Activated CD8-positive, alpha-beta T cell treated with anti-CD3 and anti-CD28 coated beads for 36 hours (primary cell): ENCODE data around the gene LRRC14B. TPM values are rescaled to one million over a fixed set of nuclear protein-coding genes. Genes with fewer than 3 reads are reported as not detected.
A peak's percentile ranks its signal among the peaks of the same experiment; 100 is the strongest.
"Not testable (repeated sequence)": the region's sequence is repeated elsewhere in the genome, so short reads cannot be mapped to it uniquely, and the experiment has no call there.

ENCODE experiments used
- ATAC-seq: fragments of 200-7000 bp; cut with Tn5 transposase; one replicate; pipeline ENCODE4 v1.10.0; 2021; ENCODE audit warnings: mild to moderate bottlenecking, moderate library complexity
- CTCF ChIA-PET: fragments of 350-600 bp; sonication (Branson Sonifier 250); formaldehyde crosslinking; loops from one replicate; lab custom pipeline; 2021; ENCODE audit warnings: antibody characterized with exemption; lab: Charles Lee
- POLR2A ChIA-PET: fragments of 350-600 bp; sonication (Branson Sonifier 250); formaldehyde crosslinking; loops from one replicate; lab custom pipeline; 2021; ENCODE audit warnings: antibody characterized with exemption; lab: Charles Lee
- DNase-seq: peaks from one replicate; pipeline ENCODE4 v3.0.0-alpha.2; 2020
- H3K27ac Mint-ChIP-seq: one replicate; pipeline ENCODE4 v1.8.0; 2021; ENCODE audit warnings: mild to moderate bottlenecking, mixed read lengths
- H3K27me3 Mint-ChIP-seq: one replicate; pipeline ENCODE4 v1.8.0; 2021; ENCODE audit warnings: mixed read lengths
- H3K36me3 Mint-ChIP-seq: one replicate; pipeline ENCODE4 v1.8.0; 2021; ENCODE audit warnings: low read depth, mixed read lengths
- H3K4me1 Mint-ChIP-seq: one replicate; pipeline ENCODE4 v1.8.0; 2021; ENCODE audit warnings: low read depth, mixed read lengths
- H3K4me3 Mint-ChIP-seq: one replicate; pipeline ENCODE4 v1.8.0; 2021; ENCODE audit warnings: mild to moderate bottlenecking, moderate library complexity, mixed read lengths
- H3K9me3 Mint-ChIP-seq: one replicate; pipeline ENCODE4 v1.8.0; 2021; ENCODE audit warnings: mixed read lengths
- CTCF ChIP-seq: fragments of 200-600 bp; IDR thresholded peaks from one replicate; pipeline ENCODE4 v1.8.0; 2022; ENCODE audit warnings: antibody characterized with exemption, mild to moderate bottlenecking
- intact Hi-C: fragments of 100-400 bp; cut with micrococcal nuclease; formaldehyde crosslinking; loops from one replicate; pipeline ENCODE4 v1.10.0; 2022
- total RNA-seq, 2 experiments: library from RNA; stranded (reverse); gene quantifications; one replicate each; pipeline ENCODE4 v1.2.3, GENCODE V29; 2021

The LRRC14B gene
- total RNA-seq, 2 experiments from 2014 or later, result 0.16 TPM; not detected in 1

- H3K4me1 Mint-ChIP-seq, result no peaks in the 10 kb centered on the region
- no peak for TF ChIP-seq CTCF
- intact Hi-C loops, result no loop called here
- ATAC-seq (no peak), DNase-seq (no peak)
- no peaks in the 10 kb centered on the region for H3K9me3 Mint-ChIP-seq
- peaks cover 52% of the 10 kb centered on the region for H3K36me3 Mint-ChIP-seq
- ChIA-PET POLR2A (no interaction called here), CTCF (no interaction called here)
- no peak overlapping the region for H3K27ac Mint-ChIP-seq
- no peaks in the 10 kb centered on the region for H3K27me3 Mint-ChIP-seq
- H3K4me3 Mint-ChIP-seq, result no peak overlapping the region
These were observed 43.2 kb downstream of the LRRC14B start for GRCh38 chr5:234450-234849.

- H3K27ac Mint-ChIP-seq, H3K4me1 Mint-ChIP-seq, H3K27me3 Mint-ChIP-seq, ATAC-seq, intact Hi-C loops, CTCF ChIA-PET, POLR2A ChIA-PET, H3K9me3 Mint-ChIP-seq, DNase-seq, H3K4me3 Mint-ChIP-seq: not testable (repeated sequence)
- H3K36me3 Mint-ChIP-seq, result peaks cover 57% of the 10 kb centered on the region
These were observed 44.2 kb downstream of the LRRC14B start for GRCh38 chr5:235527-235926.

GRCh38 chr5:237931-238330, 46.6 kb downstream of the LRRC14B start:
- POLR2A ChIA-PET, H3K4me1 Mint-ChIP-seq, H3K27ac Mint-ChIP-seq, CTCF ChIA-PET, DNase-seq, intact Hi-C loops, H3K27me3 Mint-ChIP-seq, ATAC-seq, H3K9me3 Mint-ChIP-seq, H3K4me3 Mint-ChIP-seq: not testable (repeated sequence)
- peaks cover 64% of the 10 kb centered on the region for H3K36me3 Mint-ChIP-seq

GRCh38 chr5:240550-240949, 49.3 kb downstream of the LRRC14B start:
- H3K4me3 Mint-ChIP-seq, DNase-seq, POLR2A ChIA-PET, intact Hi-C loops, H3K27ac Mint-ChIP-seq, CTCF ChIA-PET, H3K27me3 Mint-ChIP-seq, H3K9me3 Mint-ChIP-seq, ATAC-seq: not testable (repeated sequence)
- peaks cover 60% of the 10 kb centered on the region for H3K36me3 Mint-ChIP-seq
- peaks cover 21% of the 10 kb centered on the region for H3K4me1 Mint-ChIP-seq

- peaks cover 21% of the 10 kb centered on the region for H3K4me1 Mint-ChIP-seq
- H3K27me3 Mint-ChIP-seq, intact Hi-C loops, CTCF ChIA-PET, ATAC-seq, H3K27ac Mint-ChIP-seq, POLR2A ChIA-PET, H3K9me3 Mint-ChIP-seq, DNase-seq, H3K4me3 Mint-ChIP-seq: not testable (repeated sequence)
- peaks cover 58% of the 10 kb centered on the region for H3K36me3 Mint-ChIP-seq
These were observed 49.9 kb downstream of the LRRC14B start for GRCh38 chr5:241045-241669.

GRCh38 chr5:243683-244367, 52.5 kb downstream of the LRRC14B start:
- DNase-seq (peak; percentile 62), ATAC-seq (peak; percentile 47)
- intact Hi-C loops, H3K27me3 Mint-ChIP-seq, POLR2A ChIA-PET, CTCF ChIA-PET, H3K9me3 Mint-ChIP-seq: not testable (repeated sequence)
- Mint-ChIP-seq H3K4me3 (peak overlapping the region; percentile 41), H3K4me1 (peaks cover 21% of the 10 kb centered on the region), H3K27ac (peak overlapping the region; percentile 85), H3K36me3 (peaks cover 63% of the 10 kb centered on the region)

- POLR2A ChIA-PET, result interaction anchor here (0.6 kb wide), 1 partner anchor 916 kb away, joined by 3 read pairs; no protein-coding TSS in a partner anchor
- CTCF ChIA-PET, result interaction anchor here (1.0 kb wide), 2 partner anchors 57 to 200 kb away, joined by 3 read pairs; no protein-coding TSS in a partner anchor
These were observed 54.4 kb downstream of the LRRC14B start for GRCh38 chr5:245717-246116.

More at GRCh38 chr5:245717-246116, 54.4 kb downstream of the LRRC14B start:
- H3K4me3 Mint-ChIP-seq, H3K27me3 Mint-ChIP-seq, intact Hi-C loops, H3K27ac Mint-ChIP-seq, H3K9me3 Mint-ChIP-seq, DNase-seq, ATAC-seq: not testable (repeated sequence)
- Mint-ChIP-seq H3K36me3 (peaks cover 65% of the 10 kb centered on the region), H3K4me1 (peaks cover 21% of the 10 kb centered on the region)

Other genes with a start within 250 kb of the LRRC14B start
- gene PLEKHG4B, start 99.3 kb upstream of the LRRC14B start, total RNA-seq, result not detected
- 1 to 10 TPM; 4.2 to 4.3 TPM for gene CCDC127, start 26.7 kb downstream of the LRRC14B start, total RNA-seq
- gene SDHA, start 26.8 kb downstream of the LRRC14B start, total RNA-seq, result 100 to 1,000 TPM; 141 to 149 TPM
- 10 to 100 TPM; 87.1 to 92.4 TPM for gene PDCD6, start 80.2 kb downstream of the LRRC14B start, total RNA-seq
- 10 to 100 TPM; 26.3 to 27.9 TPM for gene AHRR, start 130.2 kb downstream of the LRRC14B start, total RNA-seq